Measurements from ENCODE around the gene ZNF280B. TPM values are rescaled to one million over a fixed set of nuclear protein-coding genes. Genes with fewer than 3 reads are reported as not detected.
A peak's percentile ranks its signal among the peaks of the same experiment; 100 is the strongest.

Gene ZNF280B
- total and polyA plus RNA-seq, 2 of the 13 experiments (the other 11 are each of a cell fraction or from before 2014, with no cell fraction given) = 3.7 to 3.9 TPM

GRCh38 chr22:22508274-22509176 lies at the start of gene ZNF280B (continued):
- TF ChIP-seq GPBP1L1 (CRISPR knock-in tag; IDR thresholded peaks at IDR 0.05) = no peak
- TF ChIP-seq NFKBIZ (CRISPR knock-in tag; IDR thresholded peaks at IDR 0.05) = no peak
- TF ChIP-seq ZNF83 (CRISPR knock-in tag; IDR thresholded peaks at IDR 0.05; ENCODE audit: borderline replicate concordance) = no peak
- peak; percentile 35; the same call in 1 of the 2 replicates for TF ChIP-seq GATAD2A (CRISPR knock-in tag; IDR thresholded peaks at IDR 0.05)
- peak; percentile 42; the same call in 1 of the 2 replicates for TF ChIP-seq ZNF335 (CRISPR knock-in tag; IDR thresholded peaks at IDR 0.05)
- no peak for TF ChIP-seq ADNP (CRISPR knock-in tag; IDR thresholded peaks at IDR 0.05)
- peak; percentile 81; the same call in 1 of the 3 replicates for TF ChIP-seq MXI1 (IDR thresholded peaks at IDR 0.05; ENCODE audit: borderline replicate concordance, low read depth, low read length)
- no peak for TF ChIP-seq ZBTB21 (CRISPR knock-in tag; IDR thresholded peaks at IDR 0.05)
- peak; percentile 54; the same call in 1 of the 2 replicates for TF ChIP-seq ZNF816 (CRISPR knock-in tag; IDR thresholded peaks at IDR 0.05; ENCODE audit: borderline replicate concordance)
- no peak for TF ChIP-seq CC2D1A (CRISPR knock-in tag; IDR thresholded peaks at IDR 0.05)
- no peak for TF ChIP-seq ZNF790 (CRISPR knock-in tag; IDR thresholded peaks at IDR 0.05; ENCODE audit: borderline replicate concordance)
- TF ChIP-seq, protein P1, sequence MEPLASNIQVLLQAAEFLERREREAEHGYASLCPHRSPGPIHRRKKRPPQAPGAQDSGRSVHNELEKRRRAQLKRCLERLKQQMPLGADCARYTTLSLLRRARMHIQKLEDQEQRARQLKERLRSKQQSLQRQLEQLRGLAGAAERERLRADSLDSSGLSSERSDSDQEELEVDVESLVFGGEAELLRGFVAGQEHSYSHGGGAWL (CRISPR knock-in tag; IDR thresholded peaks at IDR 0.05) = peak; percentile 83; the same call in 1 of the 2 replicates
- no peak for TF ChIP-seq ZNF30 (CRISPR knock-in tag; IDR thresholded peaks at IDR 0.05)
- TF ChIP-seq, protein P2, sequence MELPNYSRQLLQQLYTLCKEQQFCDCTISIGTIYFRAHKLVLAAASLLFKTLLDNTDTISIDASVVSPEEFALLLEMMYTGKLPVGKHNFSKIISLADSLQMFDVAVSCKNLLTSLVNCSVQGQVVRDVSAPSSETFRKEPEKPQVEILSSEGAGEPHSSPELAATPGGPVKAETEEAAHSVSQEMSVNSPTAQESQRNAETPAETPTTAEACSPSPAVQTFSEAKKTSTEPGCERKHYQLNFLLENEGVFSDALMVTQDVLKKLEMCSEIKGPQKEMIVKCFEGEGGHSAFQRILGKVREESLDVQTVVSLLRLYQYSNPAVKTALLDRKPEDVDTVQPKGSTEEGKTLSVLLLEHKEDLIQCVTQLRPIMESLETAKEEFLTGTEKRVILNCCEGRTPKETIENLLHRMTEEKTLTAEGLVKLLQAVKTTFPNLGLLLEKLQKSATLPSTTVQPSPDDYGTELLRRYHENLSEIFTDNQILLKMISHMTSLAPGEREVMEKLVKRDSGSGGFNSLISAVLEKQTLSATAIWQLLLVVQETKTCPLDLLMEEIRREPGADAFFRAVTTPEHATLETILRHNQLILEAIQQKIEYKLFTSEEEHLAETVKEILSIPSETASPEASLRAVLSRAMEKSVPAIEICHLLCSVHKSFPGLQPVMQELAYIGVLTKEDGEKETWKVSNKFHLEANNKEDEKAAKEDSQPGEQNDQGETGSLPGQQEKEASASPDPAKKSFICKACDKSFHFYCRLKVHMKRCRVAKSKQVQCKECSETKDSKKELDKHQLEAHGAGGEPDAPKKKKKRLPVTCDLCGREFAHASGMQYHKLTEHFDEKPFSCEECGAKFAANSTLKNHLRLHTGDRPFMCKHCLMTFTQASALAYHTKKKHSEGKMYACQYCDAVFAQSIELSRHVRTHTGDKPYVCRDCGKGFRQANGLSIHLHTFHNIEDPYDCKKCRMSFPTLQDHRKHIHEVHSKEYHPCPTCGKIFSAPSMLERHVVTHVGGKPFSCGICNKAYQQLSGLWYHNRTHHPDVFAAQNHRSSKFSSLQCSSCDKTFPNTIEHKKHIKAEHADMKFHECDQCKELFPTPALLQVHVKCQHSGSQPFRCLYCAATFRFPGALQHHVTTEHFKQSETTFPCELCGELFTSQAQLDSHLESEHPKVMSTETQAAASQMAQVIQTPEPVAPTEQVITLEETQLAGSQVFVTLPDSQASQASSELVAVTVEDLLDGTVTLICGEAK (IDR thresholded peaks at IDR 0.05) = no peak
- TF ChIP-seq, protein P2 (CRISPR knock-in tag; IDR thresholded peaks at IDR 0.05) = no peak

Measured in HepG2 (cell line).